Activated gamma-delta T cell treated with Interleukin-2 at 50 U/mL for 16 hours (primary cell): Measurements from ENCODE around the gene OR2T29.
"Not testable (repeated sequence)": the region's sequence is repeated elsewhere in the genome, so short reads cannot be mapped to it uniquely, and the experiment has no call there.

Experiments
- DNase-seq: peaks from one replicate; pipeline ENCODE4 v3.0.0-alpha.2; 2020

OR2T29 gene

GRCh38 chr1:248562672-248563071, at the start of gene OR2T29:
OR2T29 (minus strand) TSS chr1:248562772; CDS start chr1:248559491, 3,281 bp downstream.
- DNase-seq: not testable (repeated sequence)

GRCh38 chr1:248611883-248612414, 49.4 kb upstream of the OR2T29 start:
- no peak for DNase-seq

GRCh38 chr1:248610301-248610700, 47.7 kb upstream of the OR2T29 start:
- no peak for DNase-seq

- no peak for DNase-seq
Observed at GRCh38 chr1:248599396-248599795, 36.8 kb upstream of the OR2T29 start.

- DNase-seq: no peak
Observed at GRCh38 chr1:248597589-248597988, 35.0 kb upstream of the OR2T29 start, which contains the start of gene OR2T10. OR2T10 (minus strand) TSS chr1:248597700; CDS start chr1:248593768, 3,932 bp downstream.

GRCh38 chr1:248596615-248597014, 34.0 kb upstream of the OR2T29 start:
- DNase-seq: no peak

- DNase-seq: no peak
Observed at GRCh38 chr1:248593226-248593625, 30.7 kb upstream of the OR2T29 start.

GRCh38 chr1:248592655-248593054, 30.1 kb upstream of the OR2T29 start:
- DNase-seq: no peak

GRCh38 chr1:248590055-248590454, 27.5 kb upstream of the OR2T29 start:
- no peak for DNase-seq

- DNase-seq: no peak
Observed at GRCh38 chr1:248589334-248589733, 26.8 kb upstream of the OR2T29 start.

- DNase-seq: no peak
Observed at GRCh38 chr1:248585266-248585665, 22.7 kb upstream of the OR2T29 start.

GRCh38 chr1:248576260-248576980, 13.8 kb upstream of the OR2T29 start:
- no peak for DNase-seq

- not testable (repeated sequence) for DNase-seq
Observed at GRCh38 chr1:248574657-248575056, 12.1 kb upstream of the OR2T29 start, which contains the start of gene OR2T34. OR2T34 (minus strand) TSS chr1:248574757; CDS start chr1:248574757, 0 bp downstream.

GRCh38 chr1:248573856-248574255, 11.3 kb upstream of the OR2T29 start:
- not testable (repeated sequence) for DNase-seq

GRCh38 chr1:248572049-248572448, 9.5 kb upstream of the OR2T29 start:
- DNase-seq: not testable (repeated sequence)

GRCh38 chr1:248570811-248571210, 8.2 kb upstream of the OR2T29 start:
- DNase-seq: not testable (repeated sequence)

GRCh38 chr1:248569049-248569448, 6.5 kb upstream of the OR2T29 start:
- DNase-seq: not testable (repeated sequence)

- DNase-seq: not testable (repeated sequence)
Observed at GRCh38 chr1:248565530-248566373, 3.2 kb upstream of the OR2T29 start.

GRCh38 chr1:248551027-248551426, 11.5 kb downstream of the OR2T29 start:
- DNase-seq: not testable (repeated sequence)

GRCh38 chr1:248547383-248547782, 15.2 kb downstream of the OR2T29 start:
- not testable (repeated sequence) for DNase-seq

GRCh38 chr1:248537449-248537848, 25.1 kb downstream of the OR2T29 start:
- DNase-seq: not testable (repeated sequence)

GRCh38 chr1:248521856-248522255, 40.7 kb downstream of the OR2T29 start:
- no peak for DNase-seq

- DNase-seq: not testable (repeated sequence)
Observed at GRCh38 chr1:248510217-248510616, 52.4 kb downstream of the OR2T29 start.
